NCI-H82 treated with DMSO at 0.1 percent for 48 hours (cell line): Measurements from ENCODE around the gene PIAS2.
"Not testable (repeated sequence)": the region's sequence is repeated elsewhere in the genome, so short reads cannot be mapped to it uniquely, and the experiment has no call there.

Experiments used
- DNase-seq: peaks from one replicate; lab custom pipeline; 2025; ENCODE audit not compliant: unreplicated experiment; lab: John Stamatoyannopoulos, UW

The PIAS2 gene

DNA sequence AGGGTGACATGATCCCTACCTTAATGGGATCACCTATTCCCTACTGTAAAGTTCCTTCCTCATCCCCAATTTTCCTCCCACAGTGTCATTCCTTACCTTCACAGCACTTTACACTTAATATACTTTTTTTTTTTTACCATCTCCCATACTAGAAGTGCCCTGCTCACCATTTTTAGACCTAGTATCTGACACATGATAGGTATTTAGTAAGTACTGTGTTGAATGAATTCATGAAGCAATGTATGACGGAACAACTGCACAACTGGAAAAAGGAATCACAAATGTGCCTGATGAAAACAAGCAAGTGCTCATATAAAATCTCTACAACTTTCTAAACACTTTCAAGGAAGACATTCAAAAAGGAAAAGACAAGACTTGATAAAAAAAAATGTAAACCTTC, 83.4 kb downstream of the PIAS2 start:
- DNase-seq, result no peak

DNA sequence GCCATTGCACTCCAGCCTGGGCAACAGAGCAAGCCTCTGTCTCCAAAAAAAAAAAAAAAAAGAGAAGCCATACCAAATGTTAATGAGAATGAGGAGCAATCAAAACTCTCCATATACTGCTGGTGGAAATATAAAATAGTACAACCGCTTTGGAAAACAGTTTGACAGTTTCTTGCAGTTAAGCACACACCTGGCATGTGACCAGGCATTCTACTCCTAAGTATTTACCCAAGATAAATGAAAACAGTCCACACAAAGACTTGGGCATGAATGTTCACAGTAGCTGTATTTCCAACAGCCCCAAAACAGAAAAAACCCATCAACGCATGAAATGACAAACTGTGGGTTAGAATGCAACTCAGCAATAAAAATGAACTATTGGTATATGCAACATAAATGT, 84.5 kb downstream of the PIAS2 start:
- DNase-seq, result no peak

DNA sequence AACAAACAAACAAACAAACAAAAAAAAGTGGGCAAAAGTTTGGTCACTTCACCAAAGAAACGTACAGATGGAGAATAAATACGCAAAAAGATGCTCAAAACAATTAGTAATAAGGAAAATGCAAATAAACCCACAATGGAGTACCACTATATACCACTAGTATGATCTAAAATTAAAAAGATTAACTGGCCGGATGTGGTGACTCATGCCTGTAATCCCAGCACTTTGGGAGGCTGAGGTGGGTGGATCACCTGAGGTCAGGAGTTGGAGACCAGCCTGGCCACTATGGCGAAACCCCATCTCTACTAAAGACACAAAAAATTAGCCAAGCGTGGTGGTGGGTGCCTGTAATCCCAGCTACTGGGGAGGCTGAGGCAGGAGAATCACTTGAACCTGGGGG, 84.9 kb downstream of the PIAS2 start:
- DNase-seq, result not testable (repeated sequence)

DNA sequence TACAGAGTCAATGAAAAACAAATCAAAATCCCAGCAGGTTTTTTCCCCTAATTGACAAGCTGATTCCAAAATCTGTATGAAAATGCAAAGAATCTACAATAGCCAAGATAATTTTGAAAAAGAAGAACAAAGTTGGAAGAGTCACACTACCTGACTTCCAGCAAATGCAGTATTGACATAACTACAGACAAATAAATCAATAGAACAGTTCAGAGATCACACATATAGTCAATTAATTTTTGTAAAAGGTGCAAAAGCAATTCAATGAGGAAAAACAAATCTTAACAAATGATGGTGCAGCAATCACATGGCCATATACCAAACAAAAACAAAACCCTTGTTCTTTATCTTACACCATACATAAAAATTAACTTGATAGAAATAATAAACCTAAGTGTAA, 85.9 kb downstream of the PIAS2 start:
- no peak for DNase-seq

DNA sequence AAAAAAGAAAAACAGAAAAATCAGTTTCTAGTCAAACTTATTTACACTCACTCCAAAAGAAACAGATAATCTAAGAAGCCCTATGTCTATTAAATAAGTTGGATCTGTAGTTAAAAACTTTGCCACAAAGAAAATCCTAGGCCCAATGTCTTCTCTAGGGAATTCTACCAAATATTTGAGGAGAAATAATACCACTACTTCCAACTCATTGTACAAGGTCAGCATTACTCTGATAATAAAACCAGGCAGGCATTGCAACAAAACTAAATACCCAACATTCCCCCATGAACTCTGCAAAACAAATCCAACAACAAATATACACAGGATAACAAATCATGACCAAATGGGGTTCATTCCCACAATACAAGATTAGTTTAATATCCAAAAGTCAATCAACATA, 86.7 kb downstream of the PIAS2 start:
- no peak for DNase-seq

DNA sequence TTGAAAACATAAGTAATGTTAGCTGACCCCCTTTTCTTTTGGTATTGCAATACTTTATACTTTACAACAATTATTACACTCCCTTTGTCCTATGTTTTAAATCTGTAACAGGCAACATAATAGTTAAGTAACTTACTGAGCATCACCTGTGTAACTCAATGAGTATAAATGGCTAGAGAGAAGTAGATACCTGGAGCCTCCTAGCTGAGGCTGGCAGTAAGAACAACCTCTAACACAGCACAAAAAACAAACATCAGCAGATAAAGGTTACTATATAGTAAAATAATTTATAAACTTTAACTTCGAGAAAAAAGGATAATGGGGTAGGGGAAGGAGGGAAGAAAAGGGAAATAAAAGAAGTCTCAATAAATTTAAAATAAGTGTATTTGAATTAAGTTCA, 87.4 kb downstream of the PIAS2 start:
- DNase-seq, result no peak

DNA sequence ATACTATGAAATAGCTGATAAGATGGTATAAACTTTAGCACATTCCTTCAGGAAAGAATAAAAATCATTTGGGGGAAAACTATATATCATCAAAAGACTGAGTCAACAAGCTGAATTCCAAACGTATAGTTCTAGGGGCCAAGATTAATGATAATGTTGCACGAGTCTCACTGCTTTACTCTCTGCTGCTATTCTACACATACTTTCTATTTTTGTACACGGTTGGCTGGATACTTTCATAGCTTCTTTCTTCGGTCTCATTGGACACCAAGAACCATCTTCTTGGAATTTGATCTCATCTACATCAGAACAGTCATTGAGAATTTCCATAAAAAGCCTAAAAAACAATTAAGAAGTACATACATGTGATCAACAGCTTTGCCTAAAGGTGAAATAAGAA, 87.8 kb downstream of the PIAS2 start:
- no peak for DNase-seq

DNA sequence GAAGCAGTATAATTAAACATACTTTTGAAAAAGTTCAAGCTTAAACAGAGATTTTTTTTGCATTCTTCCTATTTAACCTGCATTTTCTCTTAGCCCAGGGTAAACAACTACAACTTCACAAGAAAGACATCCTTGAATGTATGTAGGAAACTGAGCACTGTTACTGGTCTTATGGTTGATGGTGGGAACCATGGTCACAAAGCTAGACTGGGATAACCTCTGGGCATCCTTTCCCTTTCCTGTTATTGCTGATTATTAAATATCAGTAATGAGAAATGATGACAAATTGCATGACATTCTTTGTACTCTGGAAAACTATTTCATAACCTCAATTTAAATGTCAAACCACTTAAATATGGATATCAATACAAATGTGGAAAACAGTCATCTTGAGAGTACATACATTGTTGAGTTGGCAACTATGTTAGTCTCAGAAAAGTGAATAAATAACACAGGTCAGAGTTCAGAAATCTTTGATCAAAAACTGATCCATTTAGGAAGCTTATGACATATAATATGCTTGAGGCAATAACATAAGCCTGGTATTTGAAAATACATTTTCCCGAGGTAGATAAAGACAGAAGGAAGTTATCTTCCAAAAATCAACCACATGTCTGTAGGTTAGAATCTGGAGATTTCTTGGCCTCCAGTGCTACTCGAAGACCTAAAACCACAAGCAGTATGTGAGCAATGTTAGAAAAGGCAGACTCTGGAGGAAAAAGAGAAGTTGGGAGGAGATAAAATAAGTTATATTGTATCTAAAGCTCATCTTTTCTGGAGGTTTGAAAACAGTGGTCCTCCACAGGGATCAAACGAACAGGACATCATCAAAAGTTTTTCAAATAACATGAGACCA, 95.2 kb downstream of the PIAS2 start:
- DNase-seq, result no peak

DNA sequence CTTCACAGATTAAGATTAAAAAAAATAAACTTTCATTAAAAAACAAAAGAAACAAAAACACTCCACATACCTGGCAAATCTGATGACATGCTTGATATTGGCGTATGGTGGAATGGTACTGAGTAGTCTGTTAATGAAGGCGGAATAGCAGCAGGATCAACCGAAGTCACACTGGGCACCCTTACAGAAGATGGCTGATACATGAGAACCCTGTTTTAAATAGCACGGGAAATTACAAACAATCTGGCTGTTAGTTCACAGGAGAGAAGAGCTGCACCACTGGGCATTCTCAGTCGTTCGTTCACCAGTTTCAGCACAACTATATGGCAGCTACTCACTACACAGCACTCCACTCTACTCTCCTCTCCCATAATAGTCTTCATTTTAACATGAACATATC, 96.4 kb downstream of the PIAS2 start:
- no peak for DNase-seq

DNA sequence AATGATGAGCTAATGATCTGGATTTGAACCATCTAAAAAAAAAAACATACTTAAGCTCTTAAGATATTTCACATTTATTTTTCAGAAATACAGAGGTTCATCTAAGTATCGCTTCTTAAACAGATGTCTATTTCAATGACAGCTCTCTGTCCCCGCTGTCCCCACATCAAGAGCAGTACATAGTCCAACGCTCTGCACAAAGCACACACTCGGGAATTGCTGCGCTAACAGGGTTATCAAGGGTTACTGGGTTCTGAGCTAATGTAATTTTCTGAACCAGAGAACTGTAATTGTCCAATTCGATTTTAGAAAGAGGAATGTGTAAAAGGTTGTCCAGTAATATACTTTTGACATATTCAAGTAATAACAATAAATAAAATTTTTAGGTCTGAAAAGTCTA, 101.6 kb downstream of the PIAS2 start:
- DNase-seq, result no peak

DNA sequence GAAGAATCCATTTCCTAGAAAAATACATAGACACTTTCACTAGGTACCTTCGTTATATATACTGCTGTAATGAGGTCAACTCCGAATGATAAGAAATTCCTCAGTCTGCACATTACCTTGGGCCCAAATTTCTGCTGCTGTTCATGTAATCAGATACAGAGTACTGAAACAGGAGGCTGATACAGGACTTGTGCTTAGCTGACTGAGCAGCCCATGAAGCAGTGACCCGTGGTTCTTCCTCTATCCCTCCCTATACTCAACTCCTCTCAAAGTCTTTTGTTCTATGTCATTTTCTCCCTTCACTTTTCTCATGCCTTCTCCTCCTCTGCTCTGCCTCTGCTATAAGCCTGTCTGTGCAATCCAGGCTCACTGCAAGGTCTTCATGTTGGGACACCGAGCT, 102.9 kb downstream of the PIAS2 start:
- DNase-seq, result no peak

DNA sequence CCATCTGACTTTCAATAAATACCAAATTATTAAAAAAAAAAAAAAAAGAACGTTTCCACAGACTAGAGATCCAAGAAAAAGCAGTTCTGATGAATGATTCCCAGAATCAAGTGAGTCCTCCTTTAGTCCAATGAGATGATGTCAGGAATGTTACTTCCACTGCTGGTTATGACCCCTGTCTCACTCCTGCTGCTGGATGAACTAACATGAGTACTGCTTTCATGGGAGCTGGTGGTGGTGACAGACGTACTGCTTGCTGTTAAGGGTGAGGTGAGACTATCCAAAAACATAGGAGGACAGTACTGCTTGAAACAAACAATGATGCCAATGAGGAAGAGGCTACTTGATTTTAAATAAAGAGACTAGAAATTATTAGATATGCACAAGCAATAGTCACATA, 105.0 kb downstream of the PIAS2 start:
- DNase-seq, result no peak

DNA sequence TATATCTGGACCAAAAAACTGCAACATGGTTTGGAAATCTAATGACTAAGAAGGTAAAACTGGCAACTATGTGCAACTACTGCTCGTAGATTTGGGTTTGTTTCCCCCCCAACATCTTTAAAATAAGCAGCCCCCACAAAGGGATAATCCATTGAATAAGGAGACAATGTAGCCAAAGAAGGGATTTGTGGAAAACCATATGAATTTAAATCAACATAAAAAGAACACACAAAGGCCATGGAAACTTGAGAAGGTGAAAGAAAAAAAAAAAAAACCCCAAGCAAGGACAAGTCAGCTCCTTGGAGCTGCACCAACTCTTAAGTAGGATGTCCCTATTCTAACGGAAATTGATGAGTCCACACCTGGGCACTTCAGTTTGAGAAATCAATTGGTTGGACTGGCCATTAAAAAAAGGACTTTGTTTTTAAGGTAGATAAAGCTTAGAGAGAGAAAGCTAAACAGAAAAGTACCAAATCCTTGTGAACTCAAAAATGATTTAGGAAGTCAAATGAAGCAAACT, 106.8 kb downstream of the PIAS2 start:
- no peak for DNase-seq

DNA sequence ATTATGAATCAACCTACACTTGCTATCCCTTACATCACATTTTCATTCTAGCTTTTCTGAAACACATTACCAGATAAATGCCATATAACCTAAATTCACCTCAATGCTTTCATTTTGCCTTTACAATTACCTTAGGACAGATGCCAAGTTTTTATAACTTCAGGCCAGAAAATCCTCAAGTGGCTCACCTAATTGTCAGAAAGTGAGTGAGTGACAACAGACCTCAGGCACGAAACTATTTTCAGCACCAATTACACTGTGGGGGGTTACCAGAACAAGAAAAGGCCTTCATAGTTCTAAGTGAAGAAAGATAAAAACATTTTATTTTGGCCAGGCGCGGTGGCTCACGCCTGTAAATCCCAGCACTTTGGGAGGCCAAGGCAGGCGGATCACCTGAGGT, 108.2 kb downstream of the PIAS2 start:
- DNase-seq, result no peak

DNA sequence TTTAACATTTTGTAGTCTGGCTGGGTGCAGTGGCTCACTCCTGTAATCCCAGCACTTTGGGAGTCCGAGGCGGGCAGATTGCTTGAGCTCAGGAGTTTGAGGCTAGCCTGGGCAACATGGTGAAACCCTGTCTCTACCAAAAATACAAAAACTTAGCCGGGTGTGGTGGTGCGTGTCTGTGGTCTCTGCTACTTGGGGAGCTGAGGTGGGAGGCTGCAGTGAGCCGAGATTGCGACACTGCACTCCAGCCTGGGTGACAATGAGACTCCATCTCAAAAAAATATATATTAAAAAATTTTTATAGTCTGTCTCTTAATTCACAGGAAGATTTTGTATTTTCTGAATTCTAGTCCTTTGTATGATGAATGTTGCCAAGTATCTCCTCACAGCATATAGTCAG, 121.4 kb downstream of the PIAS2 start:
- not testable (repeated sequence) for DNase-seq

DNA sequence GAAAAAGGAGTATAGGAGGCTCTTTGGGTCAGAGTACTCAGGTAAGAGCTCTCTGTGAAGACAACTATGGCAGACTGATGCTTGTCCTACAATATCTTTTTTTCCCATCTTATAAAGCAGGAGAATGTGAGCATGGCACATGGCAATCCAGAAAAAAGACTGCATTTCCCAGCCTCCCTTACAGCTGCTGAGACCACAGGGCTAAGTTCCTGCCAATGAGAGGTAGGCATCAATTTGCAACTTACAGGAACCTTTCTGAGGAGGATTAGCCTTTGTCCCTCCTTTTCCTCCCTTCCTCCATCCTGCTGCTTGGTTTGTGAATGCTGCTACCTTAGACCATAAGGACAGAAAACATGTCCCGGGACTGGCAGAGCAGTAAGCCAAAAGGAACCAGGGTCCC, 122.7 kb downstream of the PIAS2 start:
- DNase-seq, result no peak

DNA sequence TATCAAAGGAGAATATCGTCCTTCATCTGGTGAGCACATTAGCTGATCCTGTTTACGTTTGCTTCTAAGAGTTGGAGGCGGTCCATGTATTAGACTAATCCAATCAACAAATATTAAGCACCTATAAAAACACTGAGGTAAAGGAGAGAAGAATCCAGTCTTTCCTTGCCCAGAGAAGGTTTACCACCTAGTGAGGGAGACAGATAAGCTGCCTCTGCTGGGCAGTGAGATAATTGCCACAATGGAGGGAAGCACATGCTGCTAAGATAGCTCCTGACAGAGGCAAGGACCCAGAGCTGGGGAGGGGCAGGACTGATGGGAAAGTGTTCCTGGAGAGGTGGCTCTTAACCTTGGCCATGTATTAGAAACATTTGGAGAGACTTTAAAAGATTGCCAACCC, 123.7 kb downstream of the PIAS2 start:
- DNase-seq, result peak; percentile 87

DNA sequence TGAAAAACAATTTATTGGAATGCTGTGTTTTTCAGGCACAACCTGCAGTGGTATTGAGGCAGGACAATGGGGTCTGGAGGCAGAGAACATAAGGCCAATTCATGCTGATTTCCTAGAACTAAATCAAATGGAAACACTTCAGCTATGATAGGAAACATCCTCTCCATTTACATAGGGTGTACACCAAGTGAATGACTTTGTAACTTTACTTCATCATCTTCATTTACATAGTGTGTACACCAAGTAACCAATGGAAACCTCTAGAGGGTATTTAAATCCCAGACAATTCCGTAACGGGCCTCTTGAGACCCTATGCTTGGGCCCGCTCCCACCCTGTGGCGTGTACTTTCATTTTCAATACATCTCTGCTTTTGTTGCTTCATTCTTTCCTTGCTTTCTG, 128.2 kb downstream of the PIAS2 start:
- DNase-seq, result no peak

DNA sequence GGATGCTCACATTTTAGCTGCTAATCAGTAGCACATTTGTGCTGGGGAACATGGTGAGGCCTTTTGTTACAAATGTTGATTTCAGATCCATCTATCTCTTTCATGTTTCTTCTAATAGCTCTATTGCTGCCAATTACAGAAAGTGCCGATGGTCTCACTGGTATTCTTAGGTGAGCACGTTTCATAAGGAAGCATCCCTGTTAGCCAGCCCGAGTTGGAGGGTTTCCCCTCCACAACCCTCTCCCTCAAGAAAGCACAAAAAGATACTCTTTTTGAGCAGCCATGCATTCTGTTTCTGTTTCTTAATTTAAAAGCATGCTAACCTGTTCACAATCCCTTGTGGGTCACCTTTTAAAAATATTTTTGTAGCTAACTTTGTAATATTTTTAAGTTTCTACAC, 129.6 kb downstream of the PIAS2 start:
- no peak for DNase-seq

DNA sequence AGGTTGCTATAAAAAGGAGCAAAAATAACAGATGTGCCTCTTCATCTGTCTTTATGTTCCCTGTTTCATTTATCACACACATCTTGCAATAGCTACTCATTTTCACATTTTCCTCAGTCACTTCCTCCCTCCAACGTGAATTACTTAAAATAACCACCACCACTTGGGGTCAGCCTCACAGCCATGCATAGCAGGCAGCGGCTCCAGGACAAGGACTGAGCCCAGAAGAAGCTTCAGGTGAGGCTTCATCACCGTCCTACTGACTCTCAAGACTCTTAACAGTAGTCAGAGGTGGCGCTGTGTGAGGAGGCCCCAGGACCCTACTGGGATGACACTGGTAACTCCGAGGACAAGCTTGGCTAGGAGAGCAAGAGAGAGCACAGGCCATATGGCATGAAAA, 144.9 kb downstream of the PIAS2 start:
- DNase-seq, result no peak

DNA sequence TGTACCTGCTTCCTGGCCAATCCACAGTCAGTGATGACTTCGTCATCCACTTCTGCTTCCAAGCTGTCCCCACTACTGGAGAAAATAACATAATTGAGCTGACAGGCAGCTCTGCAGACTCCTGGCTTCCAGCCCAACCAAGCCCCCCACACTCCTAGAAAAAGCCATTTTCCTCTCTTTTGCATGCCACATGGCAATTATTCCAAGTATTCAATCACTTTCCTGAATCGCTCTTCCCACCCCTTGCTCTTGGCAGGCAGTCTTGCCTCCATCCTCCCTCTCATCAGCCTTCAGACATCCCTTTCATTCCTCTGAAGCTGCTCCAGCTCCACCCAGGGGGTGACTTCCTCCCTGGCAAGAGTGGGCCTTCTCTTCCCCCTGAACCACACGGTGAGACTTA, 146.2 kb downstream of the PIAS2 start:
- no peak for DNase-seq

DNA sequence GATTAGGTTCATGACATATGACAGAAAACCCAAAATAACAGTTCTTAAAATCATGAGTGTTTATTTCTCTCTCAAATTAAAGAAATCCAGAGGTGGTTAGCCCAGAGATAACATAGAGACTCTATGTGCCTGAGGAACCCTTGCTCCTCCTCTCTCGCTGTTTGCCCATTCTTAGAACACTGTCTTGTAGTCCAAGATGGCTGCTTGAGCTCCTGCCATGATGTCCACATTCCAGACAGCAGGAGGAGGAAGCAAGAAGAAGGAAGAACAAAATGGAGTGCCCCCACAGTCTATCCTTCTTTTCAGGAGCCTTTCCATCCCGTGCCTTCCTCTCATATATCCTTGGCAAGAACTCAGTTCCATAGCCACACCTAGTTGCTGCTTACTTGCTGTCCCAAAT, 146.6 kb downstream of the PIAS2 start:
- DNase-seq, result no peak
